ENCODE data around the gene AZIN2. TPM values are rescaled to one million over a fixed set of nuclear protein-coding genes. Genes with fewer than 3 reads are reported as not detected.

AZIN2 gene
- total RNA-seq, 2 experiments from 2014 or later: 2.5 TPM

GRCh38 chr1:33161061-33161681, 80.2 kb downstream of the AZIN2 start:
- ChIA-PET CTCF (no interaction called here), POLR2A (interaction anchor here (1.3 kb wide), 1 partner anchor 11 kb away, joined by 3 read pairs; no protein-coding TSS in a partner anchor)
- H3K4me1 Mint-ChIP-seq (ENCODE audit: low read depth): no peaks in the 10 kb centered on the region
- H3K27me3 Mint-ChIP-seq: no peaks in the 10 kb centered on the region
- ATAC-seq (no peak), DNase-seq (no peak)
- H3K4me3 Mint-ChIP-seq: no peak overlapping the region
- H3K36me3 Mint-ChIP-seq (ENCODE audit: low read depth): no peaks in the 10 kb centered on the region
- no peak overlapping the region for H3K27ac Mint-ChIP-seq
- TF ChIP-seq, protein P1, sequence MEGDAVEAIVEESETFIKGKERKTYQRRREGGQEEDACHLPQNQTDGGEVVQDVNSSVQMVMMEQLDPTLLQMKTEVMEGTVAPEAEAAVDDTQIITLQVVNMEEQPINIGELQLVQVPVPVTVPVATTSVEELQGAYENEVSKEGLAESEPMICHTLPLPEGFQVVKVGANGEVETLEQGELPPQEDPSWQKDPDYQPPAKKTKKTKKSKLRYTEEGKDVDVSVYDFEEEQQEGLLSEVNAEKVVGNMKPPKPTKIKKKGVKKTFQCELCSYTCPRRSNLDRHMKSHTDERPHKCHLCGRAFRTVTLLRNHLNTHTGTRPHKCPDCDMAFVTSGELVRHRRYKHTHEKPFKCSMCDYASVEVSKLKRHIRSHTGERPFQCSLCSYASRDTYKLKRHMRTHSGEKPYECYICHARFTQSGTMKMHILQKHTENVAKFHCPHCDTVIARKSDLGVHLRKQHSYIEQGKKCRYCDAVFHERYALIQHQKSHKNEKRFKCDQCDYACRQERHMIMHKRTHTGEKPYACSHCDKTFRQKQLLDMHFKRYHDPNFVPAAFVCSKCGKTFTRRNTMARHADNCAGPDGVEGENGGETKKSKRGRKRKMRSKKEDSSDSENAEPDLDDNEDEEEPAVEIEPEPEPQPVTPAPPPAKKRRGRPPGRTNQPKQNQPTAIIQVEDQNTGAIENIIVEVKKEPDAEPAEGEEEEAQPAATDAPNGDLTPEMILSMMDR (IDR thresholded peaks at IDR 0.05): no peak
- intact Hi-C loops (cut with micrococcal nuclease): no loop called here
- no peaks in the 10 kb centered on the region for H3K9me3 Mint-ChIP-seq

GRCh38 chr1:33162141-33162540, 81.2 kb downstream of the AZIN2 start:
- Mint-ChIP-seq H3K27ac (no peak overlapping the region), H3K27me3 (no peaks in the 10 kb centered on the region), H3K9me3 (no peaks in the 10 kb centered on the region), H3K4me1 (ENCODE audit: low read depth) (no peaks in the 10 kb centered on the region), H3K36me3 (ENCODE audit: low read depth) (no peaks in the 10 kb centered on the region), H3K4me3 (no peak overlapping the region)
- CTCF ChIA-PET: no interaction called here
- POLR2A ChIA-PET: no interaction called here
- intact Hi-C loops (cut with micrococcal nuclease): no loop called here
- DNase-seq: no peak
- TF ChIP-seq, protein P1 (IDR thresholded peaks at IDR 0.05): no peak
- no peak for ATAC-seq

DNA sequence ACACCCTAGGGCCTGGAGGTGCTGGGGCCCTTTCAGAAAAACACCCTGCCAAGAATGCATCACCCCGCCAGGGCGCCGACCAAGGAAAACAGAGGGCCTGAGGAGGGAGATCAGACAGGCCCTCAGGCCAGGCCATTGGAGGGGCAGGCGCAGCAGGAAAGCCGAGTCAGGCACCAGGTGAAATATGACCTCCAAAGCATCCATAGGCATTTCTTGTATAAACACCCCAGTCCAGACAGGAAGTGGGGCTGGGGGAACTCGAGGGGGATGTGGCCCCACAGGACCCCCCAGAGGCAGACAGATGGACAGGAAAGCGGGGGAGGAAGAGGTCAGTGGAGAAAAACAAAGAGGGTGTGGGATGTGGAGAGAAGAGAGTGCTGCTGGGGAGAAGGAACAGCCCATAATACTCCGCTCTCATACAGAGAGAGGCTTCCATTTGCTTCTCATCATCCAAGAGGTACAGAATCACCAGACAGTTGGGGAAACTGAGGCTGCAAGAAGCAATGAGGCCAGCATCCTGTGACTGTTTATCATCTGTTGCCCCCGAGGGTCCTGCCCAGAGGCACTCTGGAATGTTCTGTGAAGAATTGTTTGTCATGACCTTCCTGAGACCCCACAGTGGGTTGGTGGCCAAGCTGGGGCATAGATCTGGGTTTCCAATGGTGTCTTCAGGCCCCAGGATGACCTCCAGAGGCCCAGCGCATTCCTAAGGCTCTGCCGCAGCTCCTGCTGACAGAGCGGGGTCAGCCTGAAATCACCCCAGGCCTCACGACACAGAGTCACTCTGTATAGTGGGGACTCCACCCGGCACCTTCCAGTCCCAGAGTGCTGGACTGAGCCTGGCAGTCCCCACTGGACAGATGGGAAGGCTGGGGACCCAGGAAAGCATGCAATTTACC, 82.9 kb downstream of the AZIN2 start:
- TF ChIP-seq, protein P1 (IDR thresholded peaks at IDR 0.05): no peak
- ATAC-seq (no peak), DNase-seq (no peak)
- ChIA-PET CTCF (interaction anchor here (1.2 kb wide), 1 partner anchor 26 kb away, joined by 3 read pairs; no protein-coding TSS in a partner anchor), POLR2A (no interaction called here)
- Mint-ChIP-seq H3K9me3 (no peaks in the 10 kb centered on the region), H3K36me3 (ENCODE audit: low read depth) (no peaks in the 10 kb centered on the region), H3K4me3 (no peak overlapping the region), H3K4me1 (ENCODE audit: low read depth) (no peaks in the 10 kb centered on the region), H3K27me3 (no peaks in the 10 kb centered on the region), H3K27ac (no peak overlapping the region)
- intact Hi-C loops (cut with micrococcal nuclease): no loop called here

DNA sequence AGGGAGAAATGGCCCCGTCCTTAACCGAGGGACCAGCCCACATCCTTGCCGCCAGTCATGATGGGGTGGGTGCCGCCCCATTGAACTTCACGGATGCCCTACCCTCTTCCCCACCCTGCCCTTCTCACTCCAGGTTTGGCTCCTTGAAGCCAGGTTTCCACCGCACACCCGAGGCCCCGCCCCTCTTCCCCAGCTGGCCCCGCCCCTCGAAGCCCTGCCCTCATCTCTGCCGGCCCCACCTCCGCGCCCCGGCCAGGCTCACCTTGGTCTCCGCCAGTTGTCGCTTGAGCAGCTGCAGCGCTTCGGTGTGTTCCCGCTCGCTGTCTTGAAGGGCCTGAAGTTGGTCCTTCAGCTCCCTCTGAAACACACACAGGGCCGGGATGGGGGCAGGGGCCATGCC, 84.3 kb downstream of the AZIN2 start:
- TF ChIP-seq, protein P1 (IDR thresholded peaks at IDR 0.05): no peak
- Mint-ChIP-seq H3K9me3 (no peaks in the 10 kb centered on the region), H3K4me1 (ENCODE audit: low read depth) (no peaks in the 10 kb centered on the region), H3K4me3 (no peak overlapping the region), H3K36me3 (ENCODE audit: low read depth) (no peaks in the 10 kb centered on the region), H3K27me3 (no peaks in the 10 kb centered on the region), H3K27ac (no peak overlapping the region)
- ATAC-seq (no peak), DNase-seq (no peak)
- intact Hi-C loops (cut with micrococcal nuclease): no loop called here
- ChIA-PET CTCF (interaction anchor here (1.6 kb wide), 1 partner anchor 17 kb away, joined by 4 read pairs; the partner anchor contains the start of gene TRIM62), POLR2A (no interaction called here)

GRCh38 chr1:33165809-33166208, 84.9 kb downstream of the AZIN2 start:
- TF ChIP-seq, protein P1 (IDR thresholded peaks at IDR 0.05): no peak
- ATAC-seq (no peak), DNase-seq (no peak)
- no peaks in the 10 kb centered on the region for H3K36me3 Mint-ChIP-seq (ENCODE audit: low read depth)
- no peak overlapping the region for H3K27ac Mint-ChIP-seq
- CTCF ChIA-PET: interaction anchor here (1.6 kb wide), 1 partner anchor 16 kb away, joined by 4 read pairs; the partner anchor contains the start of gene TRIM62
- no peaks in the 10 kb centered on the region for H3K9me3 Mint-ChIP-seq
- no peaks in the 10 kb centered on the region for H3K4me1 Mint-ChIP-seq (ENCODE audit: low read depth)
- POLR2A ChIA-PET: interaction anchor here (0.6 kb wide), 1 partner anchor 1515 kb away, joined by 3 read pairs; no protein-coding TSS in a partner anchor
- intact Hi-C loops (cut with micrococcal nuclease): no loop called here
- no peaks in the 10 kb centered on the region for H3K27me3 Mint-ChIP-seq
- no peak overlapping the region for H3K4me3 Mint-ChIP-seq
